Neural cell (in vitro differentiated cells): ENCODE data around the gene CIITA. TPM values are rescaled to one million over a fixed set of nuclear protein-coding genes. Genes with fewer than 3 reads are reported as not detected.

Experiments used
- H2AFZ ChIP-seq: fragments of 200-600, 300-800 bp; sonication (generic), shearing (Covaris generic); 2 replicates; pipeline ENCODE4 v1.6.0; 2014; ENCODE audit warnings: low read depth, mild to moderate bottlenecking, antibody characterized with exemption, low read length, moderate library complexity
- H3F3A ChIP-seq: fragments of 200-600 bp; shearing (Covaris generic); 2 replicates; pipeline ENCODE4 v1.6.1; 2016; ENCODE audit warnings: mild to moderate bottlenecking, moderate library complexity, mixed read lengths, antibody characterized with exemption, low read length; ENCODE audit not compliant: insufficient read depth, poor library complexity, severe bottlenecking
- H3K27ac ChIP-seq: fragments of 200-600, 300-800 bp; sonication (generic), shearing (Covaris generic); 2 replicates; pipeline ENCODE4 v1.5.1; 2014; ENCODE audit warnings: mild to moderate bottlenecking, low read length, moderate library complexity
- H3K27me3 ChIP-seq: fragments of 300-800, 200-600 bp; sonication (generic), shearing (Covaris generic); 2 replicates; pipeline ENCODE4 v1.6.0; 2014; ENCODE audit warnings: mild to moderate bottlenecking, low read depth, low read length, moderate library complexity; ENCODE audit not compliant: insufficient read depth
- H3K36me3 ChIP-seq: fragments of 300-800, 200-600 bp; sonication (generic), shearing (Covaris generic); 2 replicates; pipeline ENCODE4 v1.5.1; 2014; ENCODE audit warnings: mild to moderate bottlenecking, antibody characterized with exemption, low read length, moderate library complexity; ENCODE audit not compliant: insufficient read depth
- H3K4me2 ChIP-seq: fragments of 300-800, 200-600 bp; sonication (generic), shearing (Covaris generic); 2 replicates; pipeline ENCODE4 v1.6.0; 2014; ENCODE audit warnings: mild to moderate bottlenecking, low read length
- H3K4me3 ChIP-seq: fragments of 300-800, 200-600 bp; sonication (generic), shearing (Covaris generic); 2 replicates; pipeline ENCODE4 v1.5.1; 2014; ENCODE audit warnings: mild to moderate bottlenecking, low read length, moderate library complexity
- H3K79me2 ChIP-seq: fragments of 200-600 bp; shearing (Covaris generic); replicated peaks from 2 replicates; pipeline ENCODE4 v1.6.0; 2014; ENCODE audit warnings: mild to moderate bottlenecking, low read length, moderate library complexity; ENCODE audit not compliant: insufficient read depth
- H3K9ac ChIP-seq: fragments of 300-800, 200-600 bp; sonication (generic), shearing (Covaris generic); 2 replicates; pipeline ENCODE4 v1.6.1; 2016; ENCODE audit warnings: mild to moderate bottlenecking, low read length, mixed read lengths
- H3K9me2 ChIP-seq: fragments of 200-600 bp; shearing (Covaris generic); 2 replicates; pipeline ENCODE4 v1.6.1; 2016; ENCODE audit warnings: mild to moderate bottlenecking, low read length, mixed read lengths; ENCODE audit not compliant: insufficient read depth
- H3K9me3 ChIP-seq: fragments of 200-600, 300-800 bp; sonication (generic), shearing (Covaris generic); 2 replicates; pipeline ENCODE4 v1.6.1; 2016; ENCODE audit warnings: mild to moderate bottlenecking, mixed run types, low read length, moderate library complexity, mixed read lengths
- H4K20me1 ChIP-seq: fragments of 200-600 bp; shearing (Covaris generic); 2 replicates; pipeline ENCODE4 v1.6.1; 2016; ENCODE audit warnings: mild to moderate bottlenecking, mixed run types; ENCODE audit not compliant: insufficient read depth
- EP300 ChIP-seq: fragments of 450-650 bp; conservative IDR thresholded peaks from 2 replicates; pipeline ENCODE4 v1.6.1; 2014; ENCODE audit warnings: antibody characterized with exemption, mild to moderate bottlenecking, moderate library complexity; ENCODE audit not compliant: poor library complexity, severe bottlenecking
- EZH2 ChIP-seq: fragments of 200-600, 300-800 bp; shearing (Covaris generic), sonication (generic); IDR thresholded peaks from 2 replicates; pipeline ENCODE4 v1.6.1; 2014; ENCODE audit warnings: antibody characterized with exemption, low read length, borderline replicate concordance, mild to moderate bottlenecking; ENCODE audit not compliant: insufficient read depth, poor library complexity, severe bottlenecking
- MXI1 ChIP-seq: fragments of 450-650 bp; conservative IDR thresholded peaks from 2 replicates; pipeline ENCODE4 v1.6.1; 2014; ENCODE audit warnings: antibody characterized with exemption, mild to moderate bottlenecking; ENCODE audit not compliant: poor library complexity, severe bottlenecking
- POLR2AphosphoS5 ChIP-seq: IDR thresholded peaks from 2 replicates; pipeline ENCODE4 v1.6.1; 2012
- RAD21 ChIP-seq: fragments of 450-650 bp; conservative IDR thresholded peaks from 2 replicates; pipeline ENCODE4 v1.6.1; 2014; ENCODE audit warnings: antibody characterized with exemption, mild to moderate bottlenecking, moderate library complexity
- SMC3 ChIP-seq: fragments of 450-650 bp; conservative IDR thresholded peaks from 2 replicates; pipeline ENCODE4 v1.6.1; 2014; ENCODE audit warnings: antibody characterized with exemption, mild to moderate bottlenecking, moderate library complexity; ENCODE audit not compliant: poor library complexity
- TAF1 ChIP-seq: IDR thresholded peaks from 2 replicates; pipeline ENCODE4 v1.6.1; 2012; ENCODE audit warnings: low read depth
- polyA plus RNA-seq: library from polyadenylated mRNA; depleted of rRNA; stranded (reverse); fragments of >200 nt; gene quantifications from 2 replicates; pipeline ENCODE4 v1.2.3, GENCODE V29; 2014
- TF ChIP-seq, protein P1 (sequence below): fragments of 450-650 bp; IDR thresholded peaks from 2 replicates; pipeline ENCODE4 v1.5.1; 2014; ENCODE audit warnings: antibody characterized with exemption, mild to moderate bottlenecking, moderate library complexity; ENCODE audit not compliant: poor library complexity, severe bottlenecking
- TF ChIP-seq, protein P2 (sequence below): IDR thresholded peaks from 2 replicates; pipeline ENCODE4 v1.6.1; 2012; ENCODE audit warnings: borderline replicate concordance

CIITA gene
- polyA plus RNA-seq, 1 donor from 2014 or later = not detected

DNA sequence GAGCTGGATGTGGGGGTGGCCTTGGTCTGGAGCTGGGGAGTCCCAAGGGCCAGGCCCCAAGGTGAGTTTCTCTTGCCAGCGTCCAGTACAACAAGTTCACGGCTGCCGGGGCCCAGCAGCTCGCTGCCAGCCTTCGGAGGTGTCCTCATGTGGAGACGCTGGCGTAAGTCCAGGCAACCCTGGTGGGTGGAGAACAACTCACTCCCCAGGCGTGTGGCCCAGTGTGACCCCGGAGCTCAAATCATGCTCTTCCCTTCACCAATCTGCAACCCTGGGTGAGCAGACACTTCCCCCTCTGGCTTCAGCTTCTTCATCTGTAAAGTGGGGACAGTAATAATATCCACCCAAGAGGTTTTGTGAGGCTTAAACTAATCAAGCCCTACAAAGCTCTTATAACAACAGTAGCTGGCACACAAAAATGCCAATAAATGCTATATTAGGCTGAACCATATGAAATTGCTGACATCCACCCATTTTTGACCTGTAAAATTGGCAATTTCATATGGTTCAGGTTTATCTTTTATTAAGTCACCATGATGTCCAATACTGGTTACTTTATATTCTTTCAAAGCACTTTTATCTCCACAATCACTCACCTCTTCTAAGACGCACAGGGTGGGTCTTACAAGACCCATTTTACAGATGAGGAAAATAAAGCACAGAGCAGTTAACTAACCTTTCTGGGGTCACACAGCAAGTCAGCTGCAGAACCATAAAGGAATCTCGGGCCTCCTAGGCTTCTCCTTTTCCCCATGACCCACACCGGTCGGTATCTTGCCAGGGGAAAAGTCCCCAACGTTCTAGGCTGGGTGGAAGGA is 45.5 kb downstream of the CIITA start:
- TF ChIP-seq, protein P1, sequence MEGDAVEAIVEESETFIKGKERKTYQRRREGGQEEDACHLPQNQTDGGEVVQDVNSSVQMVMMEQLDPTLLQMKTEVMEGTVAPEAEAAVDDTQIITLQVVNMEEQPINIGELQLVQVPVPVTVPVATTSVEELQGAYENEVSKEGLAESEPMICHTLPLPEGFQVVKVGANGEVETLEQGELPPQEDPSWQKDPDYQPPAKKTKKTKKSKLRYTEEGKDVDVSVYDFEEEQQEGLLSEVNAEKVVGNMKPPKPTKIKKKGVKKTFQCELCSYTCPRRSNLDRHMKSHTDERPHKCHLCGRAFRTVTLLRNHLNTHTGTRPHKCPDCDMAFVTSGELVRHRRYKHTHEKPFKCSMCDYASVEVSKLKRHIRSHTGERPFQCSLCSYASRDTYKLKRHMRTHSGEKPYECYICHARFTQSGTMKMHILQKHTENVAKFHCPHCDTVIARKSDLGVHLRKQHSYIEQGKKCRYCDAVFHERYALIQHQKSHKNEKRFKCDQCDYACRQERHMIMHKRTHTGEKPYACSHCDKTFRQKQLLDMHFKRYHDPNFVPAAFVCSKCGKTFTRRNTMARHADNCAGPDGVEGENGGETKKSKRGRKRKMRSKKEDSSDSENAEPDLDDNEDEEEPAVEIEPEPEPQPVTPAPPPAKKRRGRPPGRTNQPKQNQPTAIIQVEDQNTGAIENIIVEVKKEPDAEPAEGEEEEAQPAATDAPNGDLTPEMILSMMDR = no peak
- TF ChIP-seq SMC3 = no peak
- no peak for TF ChIP-seq TAF1
- no peak for TF ChIP-seq MXI1
- TF ChIP-seq EP300 = no peak
- TF ChIP-seq, protein P2, sequence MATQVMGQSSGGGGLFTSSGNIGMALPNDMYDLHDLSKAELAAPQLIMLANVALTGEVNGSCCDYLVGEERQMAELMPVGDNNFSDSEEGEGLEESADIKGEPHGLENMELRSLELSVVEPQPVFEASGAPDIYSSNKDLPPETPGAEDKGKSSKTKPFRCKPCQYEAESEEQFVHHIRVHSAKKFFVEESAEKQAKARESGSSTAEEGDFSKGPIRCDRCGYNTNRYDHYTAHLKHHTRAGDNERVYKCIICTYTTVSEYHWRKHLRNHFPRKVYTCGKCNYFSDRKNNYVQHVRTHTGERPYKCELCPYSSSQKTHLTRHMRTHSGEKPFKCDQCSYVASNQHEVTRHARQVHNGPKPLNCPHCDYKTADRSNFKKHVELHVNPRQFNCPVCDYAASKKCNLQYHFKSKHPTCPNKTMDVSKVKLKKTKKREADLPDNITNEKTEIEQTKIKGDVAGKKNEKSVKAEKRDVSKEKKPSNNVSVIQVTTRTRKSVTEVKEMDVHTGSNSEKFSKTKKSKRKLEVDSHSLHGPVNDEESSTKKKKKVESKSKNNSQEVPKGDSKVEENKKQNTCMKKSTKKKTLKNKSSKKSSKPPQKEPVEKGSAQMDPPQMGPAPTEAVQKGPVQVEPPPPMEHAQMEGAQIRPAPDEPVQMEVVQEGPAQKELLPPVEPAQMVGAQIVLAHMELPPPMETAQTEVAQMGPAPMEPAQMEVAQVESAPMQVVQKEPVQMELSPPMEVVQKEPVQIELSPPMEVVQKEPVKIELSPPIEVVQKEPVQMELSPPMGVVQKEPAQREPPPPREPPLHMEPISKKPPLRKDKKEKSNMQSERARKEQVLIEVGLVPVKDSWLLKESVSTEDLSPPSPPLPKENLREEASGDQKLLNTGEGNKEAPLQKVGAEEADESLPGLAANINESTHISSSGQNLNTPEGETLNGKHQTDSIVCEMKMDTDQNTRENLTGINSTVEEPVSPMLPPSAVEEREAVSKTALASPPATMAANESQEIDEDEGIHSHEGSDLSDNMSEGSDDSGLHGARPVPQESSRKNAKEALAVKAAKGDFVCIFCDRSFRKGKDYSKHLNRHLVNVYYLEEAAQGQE = no peak
- TF ChIP-seq POLR2AphosphoS5 = no peak
- TF ChIP-seq RAD21 = no peak
- no peak for TF ChIP-seq EZH2
- Histone ChIP-seq H3K9me3 (no peaks in the 10 kb centered on the region), H3K36me3 (no peaks in the 10 kb centered on the region), H3K4me3 (no peak overlapping the region), H3K9me2 (no peaks in the 10 kb centered on the region), H3K9ac (no peak overlapping the region), H4K20me1 (no peaks in the 10 kb centered on the region), H2AFZ (no peak overlapping the region), H3K4me2 (no peak overlapping the region), H3K27me3 (no peaks in the 10 kb centered on the region), H3F3A (no peaks in the 10 kb centered on the region), H3K27ac (no peak overlapping the region), H3K79me2 (no peaks in the 10 kb centered on the region)

DNA sequence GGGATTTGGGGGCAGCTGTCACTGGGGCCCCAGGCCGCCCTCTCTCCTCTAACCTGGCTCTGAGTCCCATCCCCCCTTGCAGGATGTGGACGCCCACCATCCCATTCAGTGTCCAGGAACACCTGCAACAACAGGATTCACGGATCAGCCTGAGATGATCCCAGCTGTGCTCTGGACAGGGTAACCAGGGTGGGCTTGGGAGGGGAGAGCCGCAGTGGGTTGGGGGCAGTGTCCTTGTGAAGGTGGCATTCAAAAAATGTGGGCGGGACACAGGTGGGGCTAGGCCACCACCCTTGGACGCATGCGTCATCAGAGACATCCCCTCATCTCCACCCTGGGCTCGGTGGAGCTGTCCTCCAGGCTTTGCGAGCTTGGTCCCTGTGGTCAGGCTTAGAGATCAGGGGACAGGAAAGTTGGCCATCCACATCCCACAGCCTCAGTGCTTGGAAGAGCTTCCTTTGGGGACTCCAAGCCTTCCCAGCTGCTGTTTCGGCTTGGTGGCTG is 46.2 kb downstream of the CIITA start:
- Histone ChIP-seq H3K9me3 (no peaks in the 10 kb centered on the region), H3K9me2 (no peaks in the 10 kb centered on the region), H3K27ac (no peak overlapping the region), H4K20me1 (no peaks in the 10 kb centered on the region), H2AFZ (no peak overlapping the region), H3K79me2 (no peaks in the 10 kb centered on the region), H3K4me3 (no peak overlapping the region), H3K27me3 (no peaks in the 10 kb centered on the region), H3F3A (no peaks in the 10 kb centered on the region), H3K36me3 (no peaks in the 10 kb centered on the region), H3K4me2 (no peak overlapping the region), H3K9ac (no peak overlapping the region)
- TF ChIP-seq, protein P2 = no peak
- TF ChIP-seq SMC3 = no peak
- TF ChIP-seq MXI1 = no peak
- TF ChIP-seq RAD21 = no peak
- TF ChIP-seq TAF1 = no peak
- TF ChIP-seq, protein P1 = no peak
- TF ChIP-seq POLR2AphosphoS5 = no peak
- no peak for TF ChIP-seq EZH2
- TF ChIP-seq EP300 = no peak
